Endothelial cell of umbilical vein (primary cell): ENCODE results near the gene TIMM9. TPM values are rescaled to one million over a fixed set of nuclear protein-coding genes. Genes with fewer than 3 reads are reported as not detected.

Experiments used
- BruUV-seq: library from RNA; stranded (reverse); fragments of 400-500 nt; replicated peaks from 2 replicates; lab custom pipeline; 2021; lab: Mats Ljungman, UMichigan
- CTCF ChIA-PET: fragments of 300-600, 350-600 bp; sonication (Branson Sonifier 250); formaldehyde crosslinking; loops from one replicate; lab custom pipeline; 2021; ENCODE audit warnings: antibody characterized with exemption, inconsistent platforms; lab: Charles Lee
- POLR2A ChIA-PET: fragments of 300-600, 350-600 bp; sonication (Branson Sonifier 250); formaldehyde crosslinking; loops from one replicate; lab custom pipeline; 2021; ENCODE audit warnings: antibody characterized with exemption, inconsistent platforms; lab: Charles Lee
- DNase-seq: peaks from one replicate; pipeline ENCODE4 v3.0.0-alpha.2; 2011; ENCODE audit warnings: low read depth, low spot score
- FAIRE-seq: peaks from 2 replicates; lab custom pipeline; 2011; peaks lifted over from hg19 to GRCh38; lab: Jason Lieb, UNC
- H2AFZ ChIP-seq: 2 replicates; pipeline ENCODE4 v1.6.0; 2012; ENCODE audit warnings: low read depth, low read length, control low read depth, inconsistent platforms
- H3K27ac ChIP-seq: 2 replicates; pipeline ENCODE4 v1.5.1; 2011; ENCODE audit warnings: low read depth, mild to moderate bottlenecking, control low read depth, low read length, moderate library complexity; ENCODE audit not compliant: insufficient read depth
- H3K27me3 ChIP-seq, 2 experiments: 2 replicates each; pipeline versions ENCODE4 v1.6.0 to v1.6.1; 2011; ENCODE audit warnings: low read length in 2 of 2, mixed read lengths in 1 of 2; ENCODE audit not compliant: control insufficient read depth in 2 of 2, insufficient read depth in 2 of 2
- H3K36me3 ChIP-seq, 2 experiments: 2 replicates in 1 of 2; 3 replicates in 1 of 2; pipeline ENCODE4 v1.5.1; 2011; ENCODE audit warnings: low read length in 2 of 2, mild to moderate bottlenecking in 1 of 2, moderate library complexity in 1 of 2; ENCODE audit not compliant: control insufficient read depth in 2 of 2, insufficient read depth in 2 of 2; ENCODE audit errors: extremely low read depth in 1 of 2
- H3K4me1 ChIP-seq: 3 replicates; pipeline ENCODE4 v1.5.1; 2011; ENCODE audit warnings: mild to moderate bottlenecking, low read length; ENCODE audit not compliant: control insufficient read depth, insufficient read depth; ENCODE audit errors: extremely low read depth
- H3K4me2 ChIP-seq: 2 replicates; pipeline ENCODE4 v1.6.1; 2011; ENCODE audit warnings: low read length, control low read depth, mixed read lengths; ENCODE audit not compliant: insufficient read depth
- H3K4me3 ChIP-seq, 3 experiments: fragments of 200-600 bp in 1 of 3; sonication (generic), shearing (Covaris generic) in 1 of 3; replicated peaks in 1 of 3; 2 replicates each; pipeline ENCODE4 v1.5.1; 2011 to 2016; ENCODE audit warnings: control low read depth in 3 of 3, low read length in 3 of 3, mild to moderate bottlenecking in 2 of 3, inconsistent platforms in 1 of 3, low read depth in 1 of 3, moderate library complexity in 1 of 3; ENCODE audit not compliant: insufficient read depth in 1 of 3
- H3K79me2 ChIP-seq: 2 replicates; pipeline ENCODE4 v1.6.0; 2012; ENCODE audit warnings: low read length, inconsistent platforms; ENCODE audit not compliant: control insufficient read depth, insufficient read depth
- H3K9ac ChIP-seq: replicated peaks from 2 replicates; pipeline ENCODE3; 2011; ENCODE audit warnings: low read length, control low read depth; ENCODE audit not compliant: insufficient read depth; ENCODE audit errors: extremely low read depth
- H3K9me1 ChIP-seq: replicated peaks from 3 replicates; pipeline ENCODE4 v1.6.0; 2011; ENCODE audit warnings: mild to moderate bottlenecking, low read length; ENCODE audit not compliant: control insufficient read depth, insufficient read depth; ENCODE audit errors: extremely low read depth
- H3K9me3 ChIP-seq: replicated peaks from 2 replicates; pipeline ENCODE4 v1.5.1; 2012; ENCODE audit warnings: low read length, inconsistent platforms; ENCODE audit not compliant: control insufficient read depth, insufficient read depth
- H4K20me1 ChIP-seq: replicated peaks from 2 replicates; pipeline ENCODE3; 2011; ENCODE audit warnings: mild to moderate bottlenecking, low read length; ENCODE audit not compliant: control insufficient read depth, insufficient read depth; ENCODE audit errors: extremely low read depth
- CTCF ChIP-seq, 2 donors: IDR thresholded peaks; 1 replicate in 1 of 2; 2 replicates in 1 of 2; pipeline ENCODE4 v1.5.1; 2011; ENCODE audit warnings: low read length in 2 of 2, mild to moderate bottlenecking in 2 of 2, moderate library complexity in 2 of 2, control low read depth in 1 of 2, inconsistent platforms in 1 of 2, low read depth in 1 of 2; ENCODE audit not compliant: insufficient read depth in 1 of 2; ENCODE audit errors: extremely low read depth in 1 of 2
- EZH2 ChIP-seq: IDR thresholded peaks from 2 replicates; pipeline ENCODE4 v1.6.1; 2012; ENCODE audit warnings: borderline replicate concordance, low read depth, mild to moderate bottlenecking, moderate library complexity, low read length, inconsistent platforms; ENCODE audit not compliant: severe bottlenecking
- FOS ChIP-seq: IDR thresholded peaks from 2 replicates; pipeline ENCODE4 v1.6.1; 2011; ENCODE audit warnings: mild to moderate bottlenecking, low read length, moderate library complexity, borderline replicate concordance; ENCODE audit not compliant: insufficient read depth
- GATA2 ChIP-seq: IDR thresholded peaks from 2 replicates; pipeline ENCODE4 v1.7.0; 2011; ENCODE audit warnings: low read depth, mild to moderate bottlenecking, moderate library complexity, mixed read lengths, low read length; ENCODE audit not compliant: insufficient read length, insufficient read depth
- JUN ChIP-seq: IDR thresholded peaks from 2 replicates; pipeline ENCODE4 v1.6.1; 2011; ENCODE audit warnings: borderline replicate concordance, low read depth; ENCODE audit not compliant: insufficient read length, insufficient read depth
- MAX ChIP-seq: IDR thresholded peaks from 2 replicates; pipeline ENCODE4 v1.6.1; 2011; ENCODE audit not compliant: insufficient read depth, insufficient read length
- MYC ChIP-seq: IDR thresholded peaks from one replicate; pipeline ENCODE4 v1.6.1; 2011; ENCODE audit warnings: mild to moderate bottlenecking, low read depth, low read length
- POLR2A ChIP-seq: IDR thresholded peaks from 2 replicates; pipeline ENCODE4 v1.6.1; 2012; ENCODE audit warnings: low read depth, mild to moderate bottlenecking, control low read depth, low read length
- POLR2AphosphoS5 ChIP-seq: IDR thresholded peaks from 2 replicates; pipeline ENCODE4 v1.6.1; 2012; ENCODE audit warnings: low read depth, mild to moderate bottlenecking, control low read depth, low read length, moderate library complexity; ENCODE audit not compliant: insufficient read depth
- dilution Hi-C: fragments of 300-500 bp; cut with MboI; formaldehyde crosslinking; loops from one replicate; pipeline ENCODE4 v1.15.0; 2019; ENCODE audit warnings: low sequenced_read_pairs; ENCODE audit not compliant: extremely low pct_ligation_motif_present
- intact Hi-C: fragments of 100-400 bp; cut with micrococcal nuclease; formaldehyde crosslinking; loops from one replicate; pipeline ENCODE4 v1.10.0; 2022
- polyA plus RNA-seq, 4 experiments: library from polyadenylated mRNA; depleted of rRNA in 3 of 4; stranded (reverse) in 3 of 4; unstranded in 1 of 4; fragments of >200 nt; gene quantifications; 2 replicates each; pipeline versions ENCODE4 v1.2.1 to v1.2.3, GENCODE V29; 2011 to 2012; ENCODE audit warnings: missing spikeins in 1 of 4
- total RNA-seq: library from RNA; stranded (reverse); gene quantifications from 2 replicates; pipeline ENCODE4 v1.2.3, GENCODE V29; 2021

TIMM9 gene
- total and polyA plus RNA-seq, 2 donors (not counting 3 experiments of a cell fraction or from before 2014, with no cell fraction given), result 20.2 to 38.0 TPM

- no peak overlapping the region for H3K9ac ChIP-seq
- FAIRE-seq, result no peak
- no peaks in the 10 kb centered on the region for H4K20me1 ChIP-seq
- intact Hi-C loops (no loop called here), dilution Hi-C loops (no loop called here)
- CTCF ChIA-PET, result no interaction called here
- H3K4me1 ChIP-seq, result no peaks in the 10 kb centered on the region
- H3K4me2 ChIP-seq, result no peak overlapping the region
- H3K27ac ChIP-seq, result no peak overlapping the region
- no TSS peak for BruUV-seq
- H2AFZ ChIP-seq, result no peak overlapping the region
- no peak overlapping the region for H3K4me3 ChIP-seq
- H3K36me3 ChIP-seq, result peaks cover 0 to 3% of the 10 kb centered on the region in 2 experiments
- no peak for TF ChIP-seq CTCF (IDR thresholded peaks at IDR 0.05; ENCODE audit: extremely low read depth in 1 of 2, insufficient read depth in 1 of 2, low read depth in 1 of 2, low read length in 2 of 2)
- TF ChIP-seq POLR2AphosphoS5, result no peak
- no peak for TF ChIP-seq JUN
- TF ChIP-seq GATA2, result no peak
- no peak for TF ChIP-seq MAX
- no peak for TF ChIP-seq EZH2
- TF ChIP-seq MYC, result no peak
- TF ChIP-seq FOS, result no peak
- TF ChIP-seq POLR2A, result no peak
- H3K9me1 ChIP-seq, result no peaks in the 10 kb centered on the region
- H3K9me3 ChIP-seq, result no peaks in the 10 kb centered on the region
- POLR2A ChIA-PET, result no interaction called here
- DNase-seq, result no peak
- H3K79me2 ChIP-seq, result no peaks in the 10 kb centered on the region
- H3K27me3 ChIP-seq, result no peaks in the 10 kb centered on the region
Observed at GRCh38 chr14:58376791-58377190, 50.5 kb downstream of the TIMM9 start.
